K562 (cell line): Measurements from ENCODE around the gene SEPTIN14. TPM values are rescaled to one million over a fixed set of nuclear protein-coding genes. Genes with fewer than 3 reads are reported as not detected.
A peak's percentile ranks its signal among the peaks of the same experiment; 100 is the strongest.

Source experiments
- ATAC-seq: fragments of 200-7000 bp; cut with Tn5 transposase; 3 replicates; pipeline ENCODE4 v1.9.1; 2020; ENCODE audit warnings: moderate library complexity
- BruUV-seq: library from RNA; stranded (reverse); fragments of 400-500 nt; replicated peaks from 2 replicates; lab custom pipeline; 2021; lab: Mats Ljungman, UMichigan
- CTCF ChIA-PET: fragments of 300-600 bp; formaldehyde crosslinking; extraction: SDS; loops from one replicate; lab custom pipeline; 2021; ENCODE audit warnings: low intra/inter-chr PET ratio; lab: Yijun Ruan, JAX
- POLR2A ChIA-PET: fragments of 300-600, 350-650 bp; sonication (Branson Sonifier 250); formaldehyde crosslinking; extraction: SDS; loops from one replicate; lab custom pipeline; 2021; ENCODE audit warnings: antibody characterized with exemption, inconsistent platforms; lab: Yijun Ruan, JAX
- DNase-seq, 4 experiments: peaks; one replicate each; pipeline versions ENCODE4 v3.0.0 to v3.0.0-alpha.2; 2011 to 2018; ENCODE audit warnings: low spot score in 3 of 4, mixed read lengths in 3 of 4; ENCODE audit errors: extremely low read depth in 1 of 4
- FAIRE-seq: peaks from 2 replicates; lab custom pipeline; 2011; peaks lifted over from hg19 to GRCh38; lab: Jason Lieb, UNC
- H2AFZ ChIP-seq: 2 replicates; pipeline ENCODE4 v1.6.0; 2011; ENCODE audit warnings: low read depth, low read length, control low read depth, inconsistent platforms
- H3K27ac ChIP-seq: fragments of 200-600 bp; 3 replicates; pipeline ENCODE4 v1.8.0; 2011; ENCODE audit warnings: low read depth, mild to moderate bottlenecking, control low read depth, inconsistent platforms, low read length, moderate library complexity, mixed read lengths; ENCODE audit errors: extremely low read depth
- H3K27me3 ChIP-seq, 2 experiments: fragments of 300-600 bp in 1 of 2; 2 replicates in 1 of 2; 3 replicates in 1 of 2; pipeline versions ENCODE4 v1.6.0 to v1.8.0; 2011; ENCODE audit warnings: inconsistent platforms in 2 of 2, low read length in 2 of 2, mild to moderate bottlenecking in 1 of 2, mixed read lengths in 1 of 2, moderate library complexity in 1 of 2; ENCODE audit not compliant: control insufficient read depth in 2 of 2, insufficient read depth in 2 of 2
- H3K36me3 ChIP-seq: fragments of 300-600 bp; 3 replicates; pipeline ENCODE4 v1.8.0; 2011; ENCODE audit warnings: mild to moderate bottlenecking, low read length, inconsistent platforms; ENCODE audit not compliant: control insufficient read depth, insufficient read depth
- H3K4me1 ChIP-seq, 2 experiments: fragments of 200-600 bp in 1 of 2; replicated peaks in 1 of 2; 2 replicates in 1 of 2; 3 replicates in 1 of 2; pipeline versions ENCODE4 v1.5.1 to v1.8.0; 2011; ENCODE audit warnings: inconsistent platforms in 2 of 2, low read length in 2 of 2, mild to moderate bottlenecking in 1 of 2, mixed read lengths in 1 of 2, moderate library complexity in 1 of 2; ENCODE audit not compliant: control insufficient read depth in 2 of 2, insufficient read depth in 2 of 2
- H3K4me2 ChIP-seq: 2 replicates; pipeline ENCODE4 v1.6.1; 2011; ENCODE audit warnings: low read length, control low read depth, inconsistent platforms, mixed read lengths; ENCODE audit not compliant: insufficient read depth
- H3K4me3 ChIP-seq: fragments of 200-600 bp; sonication (generic), shearing (Covaris generic); 2 replicates; pipeline ENCODE4 v1.5.1; 2016; ENCODE audit warnings: control low read depth, inconsistent platforms
- H3K79me2 ChIP-seq: fragments of 200-600 bp; 3 replicates; pipeline ENCODE4 v1.8.0; 2011; ENCODE audit warnings: low read length, inconsistent platforms; ENCODE audit not compliant: control insufficient read depth, insufficient read depth
- H3K9ac ChIP-seq, 2 experiments: 2 replicates each; pipeline versions ENCODE4 v1.6.0 to v1.6.1; 2011; ENCODE audit warnings: low read depth in 2 of 2, low read length in 2 of 2, control low read depth in 1 of 2, inconsistent platforms in 1 of 2, mild to moderate bottlenecking in 1 of 2, mixed read lengths in 1 of 2; ENCODE audit not compliant: insufficient read depth in 1 of 2
- H3K9me1 ChIP-seq: one replicate; pipeline ENCODE4 v1.6.0; 2011; ENCODE audit warnings: inconsistent platforms, mild to moderate bottlenecking, low read length, moderate library complexity; ENCODE audit not compliant: control insufficient read depth, insufficient read depth
- H3K9me3 ChIP-seq: replicated peaks from 2 replicates; pipeline ENCODE4 v1.5.1; 2011; ENCODE audit warnings: low read depth, low read length, inconsistent platforms; ENCODE audit not compliant: control insufficient read depth, insufficient read depth
- H4K20me1 ChIP-seq: replicated peaks from 2 replicates; pipeline ENCODE4 v1.6.1; 2011; ENCODE audit warnings: low read length, inconsistent platforms, mixed read lengths; ENCODE audit not compliant: control insufficient read depth, insufficient read depth
- BCOR ChIP-seq: fragments of 450-650 bp; IDR thresholded peaks from 2 replicates; pipeline ENCODE4 v1.6.1; 2016
- CEBPZ ChIP-seq: fragments of 150-350 bp; IDR thresholded peaks from 2 replicates; pipeline ENCODE4 v1.6.1; 2014; ENCODE audit warnings: low read depth, mild to moderate bottlenecking, low read length, borderline replicate concordance
- CHD2 ChIP-seq: IDR thresholded peaks from 2 replicates; pipeline ENCODE4 v1.6.1; 2011; ENCODE audit warnings: low read depth, low read length
- HEY1 ChIP-seq: fragments of 250-450 bp; sonication (Bioruptor Pico); IDR thresholded peaks from 2 replicates; pipeline ENCODE4 v1.5.0; 2020; ENCODE audit warnings: mild to moderate bottlenecking, moderate library complexity, borderline replicate concordance
- HNRNPK ChIP-seq: fragments of 200-400 bp; formaldehyde crosslinking; IDR thresholded peaks from one replicate; pipeline ENCODE4 v1.6.1; 2018; ENCODE audit warnings: mild to moderate bottlenecking, low read depth, low read length; ENCODE audit not compliant: poor library complexity, severe bottlenecking
- NFIC ChIP-seq: fragments of 450-650 bp; IDR thresholded peaks from 2 replicates; pipeline ENCODE4 v1.6.1; 2017; ENCODE audit warnings: mild to moderate bottlenecking, inconsistent platforms
- PRPF4 ChIP-seq: fragments of 200-400 bp; formaldehyde crosslinking; IDR thresholded peaks from one replicate; pipeline ENCODE4 v1.6.1; 2017; ENCODE audit warnings: low read length, low read depth, mild to moderate bottlenecking; ENCODE audit not compliant: insufficient read depth, poor library complexity, severe bottlenecking
- SMC3 ChIP-seq: conservative IDR thresholded peaks from 2 replicates; pipeline ENCODE4 v1.6.1; 2011; ENCODE audit warnings: low read depth, low read length, improper control_type of control experiment; ENCODE audit not compliant: insufficient read depth
- TRIM24 ChIP-seq, 2 experiments: fragments of 450-650 bp; IDR thresholded peaks; 2 replicates each; pipeline ENCODE4 v1.6.1; 2016
- ZNF609 ChIP-seq: sonication (generic); formaldehyde crosslinking; IDR thresholded peaks from 2 replicates; pipeline ENCODE4 v1.8.1; 2023; ENCODE audit warnings: missing genetic modification reagents, mild to moderate bottlenecking, borderline replicate concordance
- ZNF75A ChIP-seq: fragments of 450-650 bp; formaldehyde crosslinking; IDR thresholded peaks from 2 replicates; pipeline ENCODE4 v1.4.0; 2020; ENCODE audit warnings: mild to moderate bottlenecking
- WGBS: fragments of 100-300 bp; shearing (Covaris generic); methylation state at CpG from one replicate; pipeline ENCODE4 v1.1.6; 2016; ENCODE audit warnings: low coverage, mixed read lengths; ENCODE audit not compliant: insufficient coverage; ENCODE audit errors: missing lambda C conversion rate; 5-methylcytosine and 5-hydroxymethylcytosine counted together
- in situ Hi-C: fragments of 300-500 bp; cut with MboI; formaldehyde crosslinking; loops from 4 replicates; pipeline ENCODE4 v1.15.0; 2018; ENCODE audit warnings: inconsistent platforms, mixed read lengths
- intact Hi-C: fragments of 100-400 bp; cut with micrococcal nuclease; formaldehyde crosslinking; loops from 2 replicates; pipeline ENCODE4 v1.14.2; 2022
- polyA plus RNA-seq, 8 experiments: library from polyadenylated mRNA; depleted of rRNA in 4 of 8; stranded (reverse) in 5 of 8; unstranded in 3 of 8; fragments of >200 nt; fragmentation: Nextera tagmentation in 2 of 8; fragmentation: Illumina TruSeq in 1 of 8; extraction: Ambion mirVana in 2 of 8; extraction: Trizol in 1 of 8; gene quantifications; 2 replicates each; pipeline versions ENCODE4 v1.2.1 to v1.2.3, GENCODE V29; 2011 to 2014; ENCODE audit warnings: inconsistent platforms in 1 of 8, missing spikeins in 1 of 8
- total RNA-seq, 7 experiments: library from RNA; depleted of rRNA in 6 of 7; stranded (reverse); fragments of >200 nt in 6 of 7; fragmentation: Illumina TruSeq in 2 of 7; extraction: Trizol in 2 of 7; gene quantifications; 2 replicates each; pipeline versions ENCODE4 v1.2.1 to v1.2.3, GENCODE V29; 2011 to 2021; ENCODE audit warnings: low replicate concordance in 1 of 7

SEPTIN14 gene
- total and polyA plus RNA-seq, 9 of the 15 experiments (the other 6 are each of a cell fraction or from before 2014, with no cell fraction given) = 0.04 to 0.10 (median 0.04) TPM; not detected in 1

GRCh38 chr7:55898287-55898686, 35.7 kb upstream of the SEPTIN14 start (continued):
- no peak for TF ChIP-seq ZNF609 (CRISPR knock-in tag)
- TF ChIP-seq CHD2 = peak; percentile 63
- no peak for TF ChIP-seq ZNF75A (CRISPR knock-in tag)
- no peak for TF ChIP-seq PRPF4
- TF ChIP-seq NFIC = peak; percentile 20; the same call in 1 of the 2 replicates

- Histone ChIP-seq H3K4me1 (no peaks in the 10 kb centered on the region), H3K79me2 (no peaks in the 10 kb centered on the region), H3K36me3 (no peaks in the 10 kb centered on the region), H3K9me3 (no peaks in the 10 kb centered on the region), H3K4me3 (no peak overlapping the region), H2AFZ (no peak overlapping the region), H3K27ac (no peak overlapping the region), H4K20me1 (no peaks in the 10 kb centered on the region), H3K27me3 (no peaks in the 10 kb centered on the region), H3K9ac (no peak overlapping the region), H3K9me1 (no peaks in the 10 kb centered on the region), H3K4me2 (no peak overlapping the region)
- intact Hi-C loops (no loop called here), in situ Hi-C loops (no loop called here)
- ChIA-PET POLR2A (no interaction called here), CTCF (no interaction called here)
- FAIRE-seq (peak; percentile 6), DNase-seq (no peak), ATAC-seq (no peak)
- WGBS = 34% methylated on average over 4 of the region's 4 CpGs
- no peak for TF ChIP-seq HNRNPK
- no peak for TF ChIP-seq SMC3
- TF ChIP-seq BCOR = no peak
- no peak for TF ChIP-seq TRIM24 (IDR thresholded peaks at IDR 0.05)
- no peak for TF ChIP-seq HEY1 (CRISPR knock-in tag)
- TF ChIP-seq CHD2 = no peak
- no peak for TF ChIP-seq CEBPZ
- BruUV-seq = no TSS peak
Observed at GRCh38 chr7:55895021-55895420, 32.5 kb upstream of the SEPTIN14 start.
